PC-9 (cell line): ENCODE results near the gene BCAS3. TPM values are rescaled to one million over a fixed set of nuclear protein-coding genes. Genes with fewer than 3 reads are reported as not detected.
"Not testable (repeated sequence)": the region's sequence is repeated elsewhere in the genome, so short reads cannot be mapped to it uniquely, and the experiment has no call there.

Source experiments
- BruUV-seq: library from RNA; stranded (reverse); fragments of 400-500 nt; replicated peaks from 2 replicates; lab custom pipeline; 2021; lab: Mats Ljungman, UMichigan
- CTCF ChIA-PET: fragments of 300-600 bp; sonication (Branson Sonifier 250); formaldehyde crosslinking; loops from one replicate; lab custom pipeline; 2022; ENCODE audit warnings: antibody characterized with exemption; lab: Charles Lee
- POLR2A ChIA-PET: fragments of 300-600 bp; sonication (Branson Sonifier 250); formaldehyde crosslinking; loops from one replicate; lab custom pipeline; 2022; ENCODE audit warnings: antibody characterized with exemption; ENCODE audit not compliant: unreplicated experiment; lab: Charles Lee
- DNase-seq, 2 experiments: peaks; one replicate each; pipeline versions ENCODE4 v3.0.0 to v3.0.0-alpha.2; 2015 to 2022; ENCODE audit warnings: mixed read lengths in 1 of 2
- H2AFZ ChIP-seq: fragments of 200-600 bp; sonication (generic); 2 replicates; pipeline ENCODE4 v1.8.1; 2017; ENCODE audit warnings: antibody characterized with exemption
- H3F3A ChIP-seq: fragments of 200-600 bp; sonication (generic); 2 replicates; pipeline ENCODE4 v1.8.1; 2017; ENCODE audit warnings: antibody characterized with exemption, mild to moderate bottlenecking, low read depth; ENCODE audit not compliant: insufficient read depth
- H3K27ac ChIP-seq: fragments of 200-600 bp; sonication (generic); 2 replicates; pipeline ENCODE4 v1.6.1; 2016; ENCODE audit warnings: mixed run types
- H3K27me3 ChIP-seq: fragments of 200-600 bp; sonication (generic); 2 replicates; pipeline ENCODE4 v1.6.1; 2016; ENCODE audit warnings: low read depth, mixed run types; ENCODE audit not compliant: insufficient read depth
- H3K36me3 ChIP-seq: fragments of 200-600 bp; sonication (generic); 2 replicates; pipeline ENCODE4 v1.6.1; 2016; ENCODE audit warnings: low read depth, mixed run types
- H3K4me1 ChIP-seq: fragments of 200-600 bp; sonication (generic); replicated peaks from 2 replicates; pipeline ENCODE4 v1.6.1; 2016; ENCODE audit warnings: mixed run types; ENCODE audit not compliant: insufficient read depth
- H3K4me2 ChIP-seq: fragments of 200-600 bp; sonication (generic); 2 replicates; pipeline ENCODE4 v1.6.1; 2017; ENCODE audit warnings: mixed run types
- H3K4me3 ChIP-seq: fragments of 200-600 bp; sonication (generic); 2 replicates; pipeline ENCODE4 v1.6.1; 2016; ENCODE audit warnings: mixed run types
- H3K79me2 ChIP-seq: fragments of 200-600 bp; sonication (generic); 2 replicates; pipeline ENCODE4 v1.6.1; 2017; ENCODE audit warnings: low read depth, mixed run types
- H3K9me2 ChIP-seq: fragments of 200-600 bp; sonication (generic); 2 replicates; pipeline ENCODE4 v1.8.1; 2017; ENCODE audit warnings: mild to moderate bottlenecking; ENCODE audit not compliant: insufficient read depth
- H3K9me3 ChIP-seq: fragments of 200-600 bp; sonication (generic); 2 replicates; pipeline ENCODE4 v1.8.1; 2016; ENCODE audit warnings: low read depth; ENCODE audit not compliant: insufficient read depth
- H4K20me1 ChIP-seq: fragments of 200-600 bp; sonication (generic); 2 replicates; pipeline ENCODE4 v1.8.1; 2017; ENCODE audit not compliant: insufficient read depth
- EZH2 ChIP-seq: fragments of 200-600 bp; sonication (generic); IDR thresholded peaks from 2 replicates; pipeline ENCODE4 v1.8.0; 2017; ENCODE audit warnings: antibody characterized with exemption, low read depth
- intact Hi-C: fragments of 100-400 bp; cut with micrococcal nuclease; formaldehyde crosslinking; loops from one replicate; pipeline ENCODE4 v1.10.0; 2022; ENCODE audit not compliant: unreplicated experiment
- total RNA-seq: library from RNA; stranded (reverse); gene quantifications from 2 replicates; pipeline ENCODE4 v1.2.3, GENCODE V29; 2021
- TF ChIP-seq, protein P1 (sequence below): fragments of 200-600 bp; sonication (generic); conservative IDR thresholded peaks from 2 replicates; pipeline ENCODE4 v1.6.1; 2017; ENCODE audit warnings: mixed run types, antibody characterized with exemption, mild to moderate bottlenecking, moderate library complexity

The BCAS3 gene
- total RNA-seq, 1 experiment from 2014 or later = 26.0 TPM

- no peaks in the 10 kb centered on the region for H3K27me3 ChIP-seq
- peaks cover 18% of the 10 kb centered on the region; the same call in 1 of the 2 replicates for H3K4me1 ChIP-seq
- H2AFZ ChIP-seq = no peak overlapping the region
- no peak for DNase-seq
- H3K79me2 ChIP-seq = no peaks in the 10 kb centered on the region
- no peak overlapping the region for H3K27ac ChIP-seq
- H3K9me3 ChIP-seq = no peaks in the 10 kb centered on the region; the same call in 1 of the 2 replicates
- no peaks in the 10 kb centered on the region for H3K36me3 ChIP-seq
- BruUV-seq = no TSS peak
- no peaks in the 10 kb centered on the region; the same call in 1 of the 2 replicates for H3K9me2 ChIP-seq
- ChIA-PET POLR2A (no interaction called here), CTCF (no interaction called here)
- no peak overlapping the region for H3K4me3 ChIP-seq
- no peak overlapping the region for H3K4me2 ChIP-seq
- peaks cover 13% of the 10 kb centered on the region; the same call in 1 of the 2 replicates for H3F3A ChIP-seq
- no peaks in the 10 kb centered on the region for H4K20me1 ChIP-seq
- no peak for TF ChIP-seq EZH2
- TF ChIP-seq, protein P1, sequence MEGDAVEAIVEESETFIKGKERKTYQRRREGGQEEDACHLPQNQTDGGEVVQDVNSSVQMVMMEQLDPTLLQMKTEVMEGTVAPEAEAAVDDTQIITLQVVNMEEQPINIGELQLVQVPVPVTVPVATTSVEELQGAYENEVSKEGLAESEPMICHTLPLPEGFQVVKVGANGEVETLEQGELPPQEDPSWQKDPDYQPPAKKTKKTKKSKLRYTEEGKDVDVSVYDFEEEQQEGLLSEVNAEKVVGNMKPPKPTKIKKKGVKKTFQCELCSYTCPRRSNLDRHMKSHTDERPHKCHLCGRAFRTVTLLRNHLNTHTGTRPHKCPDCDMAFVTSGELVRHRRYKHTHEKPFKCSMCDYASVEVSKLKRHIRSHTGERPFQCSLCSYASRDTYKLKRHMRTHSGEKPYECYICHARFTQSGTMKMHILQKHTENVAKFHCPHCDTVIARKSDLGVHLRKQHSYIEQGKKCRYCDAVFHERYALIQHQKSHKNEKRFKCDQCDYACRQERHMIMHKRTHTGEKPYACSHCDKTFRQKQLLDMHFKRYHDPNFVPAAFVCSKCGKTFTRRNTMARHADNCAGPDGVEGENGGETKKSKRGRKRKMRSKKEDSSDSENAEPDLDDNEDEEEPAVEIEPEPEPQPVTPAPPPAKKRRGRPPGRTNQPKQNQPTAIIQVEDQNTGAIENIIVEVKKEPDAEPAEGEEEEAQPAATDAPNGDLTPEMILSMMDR = no peak
- intact Hi-C loops = no loop called here
These were observed 749.9 kb downstream of the BCAS3 start for GRCh38 chr17:61427567-61427966.

DNA sequence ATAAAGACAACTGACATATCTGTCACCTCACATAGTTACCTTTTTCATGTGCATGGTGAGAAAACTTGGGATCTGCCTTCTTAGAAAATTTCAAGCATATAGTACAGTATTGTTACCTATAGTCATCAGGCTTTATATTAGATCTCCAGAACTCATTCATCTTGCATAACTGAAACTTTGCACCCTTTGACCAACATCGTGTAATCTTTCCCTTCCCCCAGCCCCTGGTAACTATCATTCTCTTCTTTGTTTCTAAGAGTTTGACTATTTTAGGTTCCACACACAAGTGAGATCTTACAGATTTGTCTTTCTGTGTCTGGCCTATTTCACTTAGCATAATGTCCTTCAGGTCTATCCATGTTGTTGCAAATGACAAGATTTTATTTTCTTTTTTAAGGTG, 751.6 kb downstream of the BCAS3 start:
- Histone ChIP-seq H3K4me1 (peaks cover 18% of the 10 kb centered on the region; the same call in 1 of the 2 replicates), H3K4me3 (no peak overlapping the region), H3K9me3 (no peaks in the 10 kb centered on the region; the same call in 1 of the 2 replicates), H3K27ac (no peak overlapping the region), H3K27me3 (no peaks in the 10 kb centered on the region), H2AFZ (no peak overlapping the region), H3K79me2 (no peaks in the 10 kb centered on the region), H3K4me2 (no peak overlapping the region), H4K20me1 (no peaks in the 10 kb centered on the region), H3K36me3 (no peaks in the 10 kb centered on the region), H3F3A (peaks cover 13% of the 10 kb centered on the region; the same call in 1 of the 2 replicates), H3K9me2 (no peaks in the 10 kb centered on the region; the same call in 1 of the 2 replicates)
- DNase-seq = no peak
- ChIA-PET POLR2A (no interaction called here), CTCF (no interaction called here)
- TF ChIP-seq, protein P1 = no peak
- no peak for TF ChIP-seq EZH2
- no TSS peak for BruUV-seq
- intact Hi-C loops = no loop called here

- BruUV-seq, H3K9me3 ChIP-seq, H3K27me3 ChIP-seq, H3K79me2 ChIP-seq, H4K20me1 ChIP-seq, H3K4me2 ChIP-seq, POLR2A ChIA-PET, H2AFZ ChIP-seq, H3K9me2 ChIP-seq, CTCF ChIA-PET, DNase-seq, H3K4me3 ChIP-seq, intact Hi-C loops, H3K27ac ChIP-seq, H3K36me3 ChIP-seq: not testable (repeated sequence)
- H3K4me1 ChIP-seq = peaks cover 18% of the 10 kb centered on the region; the same call in 1 of the 2 replicates
- peaks cover 13% of the 10 kb centered on the region; the same call in 1 of the 2 replicates for H3F3A ChIP-seq
These were observed 752.2 kb downstream of the BCAS3 start for GRCh38 chr17:61429831-61430230.
